Psoas muscle (tissue), 8 donors: ENCODE data around the gene CILP2. TPM values are rescaled to one million over a fixed set of nuclear protein-coding genes. Genes with fewer than 3 reads are reported as not detected.

Source experiments
- ATAC-seq, 4 donors: fragments of 200-7000 bp; cut with Tn5 transposase; one replicate each; pipeline ENCODE4 v1.9.1; 2020; ENCODE audit warnings: moderate library complexity in 3 of 4, mild to moderate bottlenecking in 2 of 4
- DNase-seq, 2 donors: peaks; one replicate each; pipeline ENCODE4 v3.0.0-alpha.2; 2020
- H3K27ac ChIP-seq: fragments of 200-600 bp; one replicate; pipeline ENCODE4 v1.8.0; 2022
- H3K27me3 ChIP-seq, 3 donors: fragments of 200-600 bp in 1 of 3; one replicate each; pipeline versions ENCODE4 v1.6.1 to v1.8.0; 2013 to 2022; ENCODE audit warnings: low read length in 2 of 3, mild to moderate bottlenecking in 2 of 3, moderate library complexity in 1 of 3; ENCODE audit not compliant: insufficient read depth in 3 of 3
- H3K36me3 ChIP-seq, 2 donors: fragments of 200-600 bp in 1 of 2; one replicate each; pipeline versions ENCODE4 v1.6.1 to v1.8.0; 2013 to 2022; ENCODE audit warnings: low read depth in 1 of 2, mild to moderate bottlenecking in 1 of 2, moderate library complexity in 1 of 2; ENCODE audit not compliant: insufficient read depth in 1 of 2
- H3K4me1 ChIP-seq: fragments of 200-600 bp; one replicate; pipeline ENCODE4 v1.8.0; 2022
- H3K4me3 ChIP-seq: fragments of 200-600 bp; one replicate; pipeline ENCODE4 v1.8.0; 2022; ENCODE audit warnings: mild to moderate bottlenecking
- H3K9me3 ChIP-seq: fragments of 200-600 bp; one replicate; pipeline ENCODE4 v1.8.0; 2022
- CTCF ChIP-seq: fragments of 200-600 bp; IDR thresholded peaks from one replicate; pipeline ENCODE4 v1.8.0; 2022; ENCODE audit warnings: antibody characterized with exemption
- WGBS, 3 donors: extraction: QIAGEN DNeasy Blood & Tissue Kit; methylation state at CpG; one replicate each; pipeline versions ENCODE4 v1.1.6 to v1.1.7; 2013; 5-methylcytosine and 5-hydroxymethylcytosine counted together
- intact Hi-C, 2 donors: fragments of 100-400 bp; cut with DNase I; formaldehyde crosslinking; loops; one replicate each; pipeline versions ENCODE4 v1.11.0 to v1.14.2; 2022
- long read RNA-seq, 2 donors: library from polyadenylated mRNA; unstranded; transcript quantifications; one replicate each; pipeline ENCODE4 v2.0.0, GENCODE V29; 2021
- polyA plus RNA-seq, 3 donors: library from polyadenylated mRNA; stranded (reverse); fragments of 200-250 nt; gene quantifications; one replicate each; pipeline ENCODE4 v1.2.3, GENCODE V29; 2013
- total RNA-seq, 4 donors: library from RNA; stranded (reverse); fragmentation: NEBNext Ultra II Directional in 2 of 4; extraction: Animal tissue kit (Norgen Biotek cat#: 25700) in 2 of 4; gene quantifications; one replicate each; pipeline versions ENCODE4 v1.2.1 to v1.2.4, GENCODE V29; 2021 to 2023
- donor health status: healthy with polysubstance abuse.
- donor health status: DM: no; HTN: no; CAD: no; lungs with moderate emphysema.
- donor health status: Bipolar disorder and iron deficiency.
- donor health status: healthy.
- donor health status: DM: yes; HTN: yes; CAD: no.
- donor health status: DM: no; HTN: no; CAD: no.
- donor health status: DM: no; HTN: no; CAD: no.
- donor health status: DM: yes; HTN: yes; CAD: no.

CILP2 gene
- not detected for total RNA-seq
- polyA plus RNA-seq: under 1 TPM in 1 of 3 donors, not detected in 2; 0.03 TPM
- long read RNA-seq, donor 1: 0 reads
- long read RNA-seq, donor 2: 0 reads

- Histone ChIP-seq H3K27me3 (peaks cover 0 to 60% (median 40%) of the 10 kb centered on the region in 3 donors), H3K4me3 (peak within 1 kb of the TSS; percentile 42), H3K9me3 (no peaks in the 10 kb centered on the region), H3K27ac (no peak within 1 kb of the TSS), H3K36me3 (no peaks in the 10 kb centered on the region), H3K4me1 (peaks cover 12% of the 10 kb centered on the region)
- 1 to 4% (median 2%) methylated on average over 35 to 56 of the region's 56 CpGs for WGBS, 3 donors
- DNase-seq: peak; percentile 54 to 61
- intact Hi-C loops: no loop called here
- no peak for TF ChIP-seq CTCF
- peak in 3 of 4 donors; percentile 29 to 33 (median 29) for ATAC-seq
Measured at GRCh38 chr19:19538061-19538784, at the start of gene CILP2. Gene CILP2 (plus strand): TSS chr19:19538265. CDS start chr19:19538350, 85 bp downstream.

GRCh38 chr19:19488875-19489690 lies 49.0 kb upstream of the CILP2 start:
- peak; percentile 69 to 88 for DNase-seq
- H3K36me3 ChIP-seq: peaks cover 0 to 17% of the 10 kb centered on the region in 2 donors
- no peak for TF ChIP-seq CTCF
- intact Hi-C loops: loop anchor here in 1 of 2 donors (5.0 kb wide), 1 partner anchor 107 kb away; no protein-coding TSS in a partner anchor
- WGBS, 3 donors: 34 to 46% (median 40%) methylated on average over 14 of the region's 14 CpGs
- H3K4me1 ChIP-seq: peaks cover 39% of the 10 kb centered on the region
- peak; percentile 16 to 45 (median 32) for ATAC-seq
- peak overlapping the region; percentile 67 for H3K27ac ChIP-seq
- H3K4me3 ChIP-seq: peak overlapping the region; percentile 30
- no peaks in the 10 kb centered on the region for H3K9me3 ChIP-seq
- H3K27me3 ChIP-seq: no peaks in the 10 kb centered on the region

- Histone ChIP-seq H3K36me3 (peaks cover 0 to 24% of the 10 kb centered on the region in 2 donors), H3K9me3 (no peaks in the 10 kb centered on the region), H3K4me1 (peaks cover 37% of the 10 kb centered on the region), H3K27me3 (no peaks in the 10 kb centered on the region), H3K27ac (peak overlapping the region; percentile 67), H3K4me3 (peak overlapping the region; percentile 5)
- intact Hi-C loops: loop anchor here (1.0 to 5.0 kb wide), 3 partner anchors 108 to 123 kb away; no protein-coding TSS in a partner anchor
- peak in 1 of 2 donors; percentile 61 for DNase-seq
- TF ChIP-seq CTCF: no peak
- ATAC-seq: peak; percentile 34 to 50 (median 42)
- WGBS, 3 donors: 38 to 51% (median 50%) methylated on average over 9 of the region's 9 CpGs
Measured at GRCh38 chr19:19489804-19490204, 48.3 kb upstream of the CILP2 start.

- peak; percentile 62 to 84 (median 74) for ATAC-seq
- intact Hi-C loops: loop anchor here (1.0 to 2.0 kb wide), 2 partner anchors 122 to 123 kb away; no protein-coding TSS in a partner anchor
Measured at GRCh38 chr19:19490214-19490968, 47.7 kb upstream of the CILP2 start.

More at GRCh38 chr19:19490214-19490968, 47.7 kb upstream of the CILP2 start:
- peak; percentile 71 to 85 for DNase-seq
- 23 to 25% (median 25%) methylated on average over 20 of the region's 20 CpGs for WGBS, 3 donors
- peak; percentile 83 for TF ChIP-seq CTCF
- H3K9me3 ChIP-seq: no peaks in the 10 kb centered on the region
- H3K27me3 ChIP-seq: no peaks in the 10 kb centered on the region
- H3K27ac ChIP-seq: peak overlapping the region; percentile 67
- peak overlapping the region; percentile 5 for H3K4me3 ChIP-seq
- peaks cover 31% of the 10 kb centered on the region for H3K4me1 ChIP-seq
- H3K36me3 ChIP-seq: peaks cover 0 to 27% of the 10 kb centered on the region in 2 donors
